HepG2 (cell line): ENCODE results near the gene GNB1. TPM values are rescaled to one million over a fixed set of nuclear protein-coding genes. Genes with fewer than 3 reads are reported as not detected.

Experiments used
- CEBPB ChIP-seq: IDR thresholded peaks from 2 replicates; pipeline ENCODE4 v1.6.1; 2011; ENCODE audit warnings: low read depth, low read length, improper control_type of control experiment, borderline replicate concordance
- CHD4 ChIP-seq: fragments of 200-600 bp; sonication (generic); IDR thresholded peaks from 2 replicates; pipeline ENCODE4 v1.7.0; 2017; ENCODE audit warnings: mild to moderate bottlenecking, low read length, borderline replicate concordance
- E2F2 ChIP-seq: sonication (generic); formaldehyde crosslinking; IDR thresholded peaks from 2 replicates; pipeline ENCODE4 v1.4.0; 2020; ENCODE audit warnings: missing genetic modification reagents, borderline replicate concordance
- EED ChIP-seq: sonication (generic); formaldehyde crosslinking; IDR thresholded peaks from 2 replicates; pipeline ENCODE4 v1.5.0; 2020; ENCODE audit warnings: mild to moderate bottlenecking, missing genetic modification reagents
- EP300 ChIP-seq, 3 experiments: sonication (generic) in 1 of 3; formaldehyde crosslinking in 1 of 3; IDR thresholded peaks; 2 replicates each; pipeline versions ENCODE4 v1.5.1 to v1.6.1; 2011 to 2020; ENCODE audit warnings: low read depth in 2 of 3, low read length in 2 of 3, borderline replicate concordance in 1 of 3, improper control_type of control experiment in 1 of 3, mild to moderate bottlenecking in 1 of 3, missing genetic modification reagents in 1 of 3, moderate library complexity in 1 of 3
- HNRNPLL ChIP-seq: fragments of 200-400 bp; formaldehyde crosslinking; IDR thresholded peaks from 2 replicates; pipeline ENCODE4 v1.6.1; 2017; ENCODE audit warnings: mild to moderate bottlenecking, low read depth, low read length; ENCODE audit not compliant: poor library complexity, severe bottlenecking
- HOXD1 ChIP-seq: sonication (generic); formaldehyde crosslinking; IDR thresholded peaks from 2 replicates; pipeline ENCODE4 v1.5.0; 2020; ENCODE audit warnings: missing genetic modification reagents
- IRF2 ChIP-seq: IDR thresholded peaks from 2 replicates; pipeline ENCODE4 v1.6.1; 2018; ENCODE audit warnings: missing genetic modification reagents, missing compliant biosample characterization
- LCORL ChIP-seq, 2 experiments: fragments of 450-650 bp in 1 of 2; sonication (generic) in 1 of 2; formaldehyde crosslinking in 1 of 2; IDR thresholded peaks; 2 replicates each; pipeline versions ENCODE4 v1.5.0 to v1.6.1; 2017 to 2020; ENCODE audit warnings: antibody characterized with exemption in 1 of 2, missing genetic modification reagents in 1 of 2
- PAX8 ChIP-seq: sonication (generic); formaldehyde crosslinking; IDR thresholded peaks from 2 replicates; pipeline ENCODE4 v1.8.0; 2022; ENCODE audit warnings: mild to moderate bottlenecking, missing genetic modification reagents, borderline replicate concordance
- PPARG ChIP-seq: conservative IDR thresholded peaks from 2 replicates; pipeline ENCODE4 v1.6.1; 2016; ENCODE audit warnings: missing biosample characterization, missing genetic modification reagents
- RXRB ChIP-seq: IDR thresholded peaks from 2 replicates; pipeline ENCODE4 v1.6.1; 2016; ENCODE audit warnings: borderline replicate concordance, missing genetic modification reagents, missing compliant biosample characterization
- SIX1 ChIP-seq: sonication (generic); formaldehyde crosslinking; IDR thresholded peaks from 2 replicates; pipeline ENCODE4 v1.4.0; 2020; ENCODE audit warnings: missing genetic modification reagents, borderline replicate concordance
- SNAPC2 ChIP-seq: sonication (generic); formaldehyde crosslinking; IDR thresholded peaks from 2 replicates; pipeline ENCODE4 v1.8.1; 2022; ENCODE audit warnings: mild to moderate bottlenecking, missing genetic modification reagents
- SOX13 ChIP-seq, 3 experiments: fragments of 450-650 bp in 1 of 3; sonication (generic) in 1 of 3; formaldehyde crosslinking in 1 of 3; IDR thresholded peaks in 2 of 3; conservative IDR thresholded peaks in 1 of 3; 2 replicates each; pipeline versions ENCODE4 v1.5.0 to v1.6.1; 2016 to 2020; ENCODE audit warnings: antibody characterized with exemption in 1 of 3, mild to moderate bottlenecking in 1 of 3, missing compliant biosample characterization in 1 of 3, missing genetic modification reagents in 1 of 3, moderate library complexity in 1 of 3
- TFDP1 ChIP-seq: IDR thresholded peaks from 2 replicates; pipeline ENCODE4 v1.6.1; 2016; ENCODE audit warnings: missing compliant biosample characterization, missing genetic modification reagents, borderline replicate concordance
- ZBTB46 ChIP-seq: sonication (generic); formaldehyde crosslinking; IDR thresholded peaks from 2 replicates; pipeline ENCODE4 v1.4.0; 2020; ENCODE audit warnings: mild to moderate bottlenecking, missing genetic modification reagents, borderline replicate concordance
- ZNF205 ChIP-seq: IDR thresholded peaks from 2 replicates; pipeline ENCODE4 v1.6.1; 2018; ENCODE audit warnings: missing biosample characterization, missing genetic modification reagents
- ZNF263 ChIP-seq: sonication (generic); formaldehyde crosslinking; IDR thresholded peaks from 2 replicates; pipeline ENCODE4 v1.4.0; 2020; ENCODE audit warnings: missing genetic modification reagents
- ZNF326 ChIP-seq: sonication (generic); formaldehyde crosslinking; IDR thresholded peaks from 2 replicates; pipeline ENCODE4 v1.4.0; 2020; ENCODE audit warnings: missing genetic modification reagents, borderline replicate concordance
- ZSCAN25 ChIP-seq: sonication (generic); formaldehyde crosslinking; IDR thresholded peaks from 2 replicates; pipeline ENCODE4 v1.8.0; 2022; ENCODE audit warnings: mild to moderate bottlenecking, missing genetic modification reagents
- polyA plus RNA-seq, 8 experiments: library from polyadenylated mRNA; depleted of rRNA in 3 of 8; stranded (reverse) in 7 of 8; unstranded in 1 of 8; fragments of >200 nt; fragmentation: Illumina TruSeq in 4 of 8; extraction: Trizol in 4 of 8; gene quantifications; 2 replicates each; pipeline versions ENCODE4 v1.2.1 to v1.2.3, GENCODE V29; 2011 to 2016; ENCODE audit warnings: low read depth in 4 of 8, missing spikeins in 1 of 8, mixed read lengths in 1 of 8; ENCODE audit not compliant: insufficient read depth in 1 of 8
- total RNA-seq, 5 experiments: library from RNA; depleted of rRNA; stranded (reverse); fragments of >200 nt; fragmentation: Illumina TruSeq; extraction: Trizol; gene quantifications; 2 replicates each; pipeline ENCODE4 v1.2.3, GENCODE V29; 2016; ENCODE audit warnings: low read depth in 1 of 5
- TF ChIP-seq, protein P1 (sequence below): sonication (generic); formaldehyde crosslinking; IDR thresholded peaks from 2 replicates; pipeline ENCODE4 v1.5.1; 2020; ENCODE audit warnings: missing genetic modification reagents, mild to moderate bottlenecking, borderline replicate concordance

GNB1 gene
- total and polyA plus RNA-seq, 2 of the 13 experiments (the other 11 are each of a cell fraction or from before 2014, with no cell fraction given) = 66.2 to 327 TPM

GRCh38 chr1:1920608-1921458, 29.9 kb upstream of the GNB1 start (continued):
- TF ChIP-seq PAX8 (CRISPR knock-in tag) = no peak
- TF ChIP-seq CEBPB = peak; percentile 74; the same call in 1 of the 2 replicates
- TF ChIP-seq HNRNPLL = peak; percentile 58
- no peak for TF ChIP-seq SOX13 (IDR thresholded peaks at IDR 0.05)
- 0 out of 4 replicates have a peak, but pooled peaks of 1 of the 2 experiments have one; percentile 32 for TF ChIP-seq SOX13 (CRISPR knock-in tag; conservative IDR thresholded peaks at IDR 0.05 in 1 of 2, IDR thresholded peaks at IDR 0.05 in 1 of 2)
- TF ChIP-seq LCORL (IDR thresholded peaks at IDR 0.05) = no peak
- peak; percentile 15; the same call in 1 of the 2 replicates for TF ChIP-seq LCORL (CRISPR knock-in tag; IDR thresholded peaks at IDR 0.05)
- TF ChIP-seq E2F2 (CRISPR knock-in tag) = no peak; the same call in 1 of the 2 replicates
- TF ChIP-seq RXRB (CRISPR knock-in tag) = peak; percentile 26; the same call in 1 of the 2 replicates
- 0 out of 2 replicates have a peak, but pooled peaks have one; percentile 24 for TF ChIP-seq ZNF263 (CRISPR knock-in tag)
- TF ChIP-seq EED = peak; percentile 65; the same call in 1 of the 2 replicates
- no peak for TF ChIP-seq EP300 (IDR thresholded peaks at IDR 0.05; ENCODE audit: low read depth in 2 of 2, low read length in 2 of 2)
- no peak for TF ChIP-seq EP300 (CRISPR knock-in tag; IDR thresholded peaks at IDR 0.05; ENCODE audit: borderline replicate concordance)
- peak; percentile 6; the same call in 1 of the 2 replicates for TF ChIP-seq SNAPC2 (CRISPR knock-in tag)
- no peak for TF ChIP-seq ZNF326
- TF ChIP-seq PPARG (CRISPR knock-in tag) = peak; percentile 22; the same call in 1 of the 2 replicates
- peak; percentile 46; the same call in 1 of the 2 replicates for TF ChIP-seq ZNF205 (CRISPR knock-in tag)
- peak; percentile 37; the same call in 1 of the 2 replicates for TF ChIP-seq IRF2 (CRISPR knock-in tag)
- no peak for TF ChIP-seq CHD4
- no peak for TF ChIP-seq HOXD1 (CRISPR knock-in tag)
- 0 out of 2 replicates have a peak, but pooled peaks have one; percentile 19 for TF ChIP-seq ZSCAN25 (CRISPR knock-in tag)
- TF ChIP-seq ZBTB46 = 0 out of 2 replicates have a peak, but pooled peaks have one; percentile 50
- TF ChIP-seq TFDP1 (CRISPR knock-in tag) = peak; percentile 30; the same call in 1 of the 2 replicates
- no peak for TF ChIP-seq SIX1 (CRISPR knock-in tag)
- TF ChIP-seq, protein P1, sequence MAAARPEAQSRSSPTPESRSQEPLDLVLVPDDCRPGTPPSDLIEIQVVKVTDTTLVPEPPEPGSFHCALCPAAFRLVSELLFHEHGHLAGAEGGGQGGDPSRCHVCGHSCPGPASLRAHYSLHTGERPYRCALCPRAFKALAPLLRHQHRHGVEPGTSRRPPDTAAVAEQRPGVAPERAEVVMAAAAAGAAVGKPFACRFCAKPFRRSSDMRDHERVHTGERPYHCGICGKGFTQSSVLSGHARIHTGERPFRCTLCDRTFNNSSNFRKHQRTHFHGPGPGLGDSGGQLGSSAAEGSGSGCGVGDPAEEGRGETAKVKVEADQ = 0 out of 2 replicates have a peak, but pooled peaks have one; percentile 6
